ENCODE measurements around the gene PPP2R2B.

Gene PPP2R2B

DNA sequence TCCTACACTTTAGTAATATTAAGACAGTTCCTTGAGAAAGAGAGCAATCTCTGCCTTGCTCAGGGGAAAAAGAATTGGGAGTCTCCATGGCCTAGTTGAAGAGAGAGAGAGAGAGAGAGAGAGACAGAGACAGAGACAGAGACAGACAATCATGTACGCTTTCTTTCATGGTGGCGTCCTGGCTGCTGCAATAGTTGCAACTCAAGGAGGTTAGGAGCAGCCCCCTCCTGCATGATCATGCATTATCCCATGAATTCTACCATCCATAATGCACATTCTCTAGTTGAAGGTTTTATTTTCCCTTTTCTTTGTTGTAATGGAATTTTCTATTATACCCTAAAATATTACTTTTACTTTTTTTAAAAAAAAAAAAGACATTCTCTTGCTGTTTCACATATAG lies 50.7 kb downstream of the PPP2R2B start:
- DNase-seq (ENCODE audit: low read depth in 2 of 2): no peak

DNA sequence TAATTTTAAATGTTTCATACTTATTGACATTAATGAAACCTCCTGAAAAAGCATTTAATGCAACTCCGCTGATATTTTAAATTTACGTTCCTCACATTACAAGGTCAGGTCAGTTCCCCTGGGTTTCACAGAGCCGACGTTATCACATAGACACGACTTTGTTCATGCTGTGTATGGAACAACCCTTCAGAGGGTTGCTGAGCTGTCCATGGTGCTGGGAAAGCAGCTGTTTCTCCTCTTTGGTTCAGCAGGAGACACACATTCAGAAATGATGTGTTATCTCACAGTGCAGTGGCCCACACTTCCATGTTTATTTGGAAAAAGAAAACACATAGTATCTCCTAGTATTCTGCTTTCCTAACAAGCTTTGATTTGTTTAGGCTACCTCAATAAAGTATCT lies 53.5 kb downstream of the PPP2R2B start:
- no peak for DNase-seq (ENCODE audit: low read depth in 2 of 2)

DNA sequence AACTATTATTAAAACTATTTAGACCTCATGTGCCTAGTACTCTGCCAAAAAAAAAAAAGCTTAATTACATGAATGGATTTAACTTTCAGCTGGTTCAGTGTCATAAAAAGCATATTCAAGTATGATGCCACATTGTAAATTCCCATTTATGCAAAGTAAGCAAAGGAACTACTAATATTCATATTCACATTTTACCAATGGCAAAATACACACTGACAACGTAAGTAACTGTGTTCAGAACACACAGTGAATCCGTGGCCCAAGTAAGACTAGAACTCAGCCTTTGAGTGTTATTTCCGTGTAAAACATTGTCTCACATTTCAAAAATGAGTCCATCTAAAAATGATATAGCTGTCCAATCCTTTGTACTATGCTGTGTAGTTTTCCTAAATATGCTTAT lies 56.8 kb downstream of the PPP2R2B start:
- no peak for DNase-seq (ENCODE audit: low read depth in 2 of 2)

DNA sequence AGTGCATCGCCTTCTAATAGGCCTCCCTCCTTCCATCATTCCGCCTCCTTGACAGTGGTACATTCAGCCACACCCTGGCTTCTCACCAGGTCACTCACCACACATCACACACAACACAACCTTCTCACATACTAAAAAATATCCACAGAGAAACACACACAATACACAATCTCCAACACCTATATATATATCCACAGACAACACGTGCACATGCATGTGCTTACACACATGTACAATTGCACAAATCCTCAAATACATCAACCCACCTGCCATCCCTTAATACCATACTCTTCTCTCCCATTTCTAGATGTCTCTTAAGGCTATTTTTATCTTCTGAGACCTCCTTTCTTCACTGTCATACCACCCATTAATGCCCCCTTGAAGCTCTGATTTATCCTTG lies 57.6 kb downstream of the PPP2R2B start:
- DNase-seq (ENCODE audit: low read depth in 2 of 2): no peak

DNA sequence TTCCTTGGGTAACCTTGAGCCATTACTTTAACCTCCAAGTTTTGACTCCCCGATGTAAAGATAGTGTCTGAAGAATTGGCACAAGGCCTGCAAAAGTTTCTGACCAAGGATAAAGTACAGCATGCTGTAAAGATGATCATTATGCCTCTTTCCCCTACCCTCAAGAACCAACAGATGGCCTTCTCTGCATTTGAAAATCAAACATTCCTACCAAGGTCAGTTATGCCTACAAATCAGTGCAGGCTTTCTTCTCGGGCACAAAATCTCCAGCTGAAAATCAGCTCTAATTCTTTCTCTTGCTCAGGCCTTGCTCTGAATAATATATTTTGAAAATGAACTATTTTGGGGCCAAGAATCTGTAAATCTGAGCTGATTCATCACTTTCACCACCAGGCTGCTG lies 59.7 kb downstream of the PPP2R2B start:
- DNase-seq (ENCODE audit: low read depth in 2 of 2): no peak

DNA sequence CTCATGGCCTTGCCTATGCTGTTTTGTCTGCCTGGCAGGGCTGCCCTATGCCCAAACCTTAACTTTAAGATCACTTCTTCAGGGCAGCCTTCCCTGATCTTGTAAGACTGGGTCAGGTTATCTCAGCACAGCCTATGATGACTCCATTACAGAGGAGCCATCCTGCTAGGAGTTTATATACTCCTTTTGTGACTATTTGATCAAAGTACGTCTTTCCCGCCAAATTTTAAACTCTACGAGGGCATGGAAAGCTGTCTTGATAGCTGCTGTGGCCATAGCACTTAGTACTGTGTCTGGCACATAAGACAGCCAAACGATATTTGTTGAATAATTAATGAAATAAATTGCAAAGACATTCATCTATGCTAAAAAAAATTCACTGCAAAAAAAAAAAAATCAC lies 60.6 kb downstream of the PPP2R2B start:
- DNase-seq (ENCODE audit: low read depth in 2 of 2): no peak

DNA sequence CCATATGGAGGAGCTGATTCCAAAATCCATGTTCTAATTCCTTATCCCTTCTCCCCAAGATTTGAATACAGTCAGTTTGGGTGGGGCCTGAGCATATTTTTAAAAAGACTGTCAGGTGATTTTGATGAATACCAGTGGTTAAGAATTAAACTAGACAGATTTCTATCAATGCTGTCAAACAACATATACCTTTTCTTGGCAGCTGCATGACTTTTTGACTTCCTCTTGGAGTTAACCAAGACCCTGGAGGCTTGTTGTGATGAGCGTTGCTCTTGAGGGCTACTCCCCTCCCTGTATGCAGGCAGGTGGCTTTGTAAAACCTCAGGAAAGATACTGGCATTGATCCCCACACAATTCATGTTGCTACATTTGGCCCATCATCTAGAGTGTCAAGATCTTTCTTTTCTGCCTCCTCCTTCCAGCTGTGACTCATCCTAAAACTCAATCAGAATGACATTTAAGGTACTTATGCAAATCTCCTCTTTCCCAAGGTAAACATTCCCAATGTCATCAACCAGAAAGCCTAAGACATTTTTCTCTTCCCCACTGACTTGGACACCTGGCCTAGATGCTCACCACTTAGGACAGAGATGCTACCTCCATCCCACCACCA lies 61.7 kb downstream of the PPP2R2B start:
- no peak for DNase-seq (ENCODE audit: low read depth in 2 of 2)

DNA sequence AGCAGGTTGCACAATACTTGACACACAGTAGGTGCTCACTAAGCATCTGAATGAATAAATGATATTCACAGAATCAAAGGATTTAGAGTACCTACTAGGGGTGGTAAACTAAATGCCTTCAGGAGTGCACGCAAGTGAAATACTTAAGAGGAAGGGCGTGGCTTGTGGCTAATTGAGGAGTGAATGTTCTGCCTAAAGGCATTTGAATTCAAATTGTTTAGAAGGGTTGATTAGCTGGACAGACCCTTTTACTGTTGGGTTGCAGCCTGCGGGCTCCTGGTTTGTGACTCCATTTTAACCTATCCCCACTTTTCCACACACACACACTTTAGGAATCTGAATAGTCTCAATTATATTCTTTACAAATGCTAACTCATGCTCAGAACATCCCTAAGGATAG lies 63.1 kb downstream of the PPP2R2B start:
- DNase-seq (ENCODE audit: low read depth in 2 of 2): no peak

DNA sequence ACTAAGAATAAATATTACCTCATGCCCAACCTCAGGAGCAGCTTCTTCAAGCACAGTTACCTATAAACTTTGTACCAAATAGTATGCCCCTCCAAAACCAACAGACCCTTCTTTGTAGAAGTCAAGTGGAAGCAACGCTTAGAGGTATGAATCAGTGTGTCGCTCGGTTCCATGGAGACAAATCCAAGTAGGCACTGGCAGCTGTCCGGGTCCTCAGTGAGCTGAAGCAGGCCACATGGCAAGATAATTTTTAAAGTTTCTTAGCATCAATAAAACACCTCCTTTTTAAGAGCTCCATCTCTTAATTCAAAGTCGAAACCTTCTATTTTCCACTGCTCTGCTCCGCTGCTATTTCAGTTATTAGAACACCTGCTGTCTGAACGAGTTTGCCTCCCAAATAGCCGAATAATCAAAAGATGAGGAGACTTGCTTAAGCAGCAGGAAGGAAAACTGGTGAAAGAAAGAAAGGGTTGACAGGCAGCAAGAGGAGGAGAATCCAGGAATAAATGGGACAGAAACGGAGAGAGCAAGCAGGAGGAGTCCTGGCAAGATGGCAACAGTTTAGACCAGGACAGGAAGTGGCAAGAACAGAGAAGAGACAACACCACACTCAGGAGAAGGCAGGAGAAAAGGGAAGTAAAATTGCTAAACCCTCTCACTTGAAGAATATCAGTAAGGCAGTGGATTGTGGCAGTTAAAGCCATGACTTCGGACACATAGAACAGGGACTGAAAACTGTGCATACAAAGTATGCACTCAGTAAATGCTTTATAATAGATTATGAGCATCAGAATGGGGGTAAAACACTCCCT lies 65.0 kb downstream of the PPP2R2B start:
- no peak for DNase-seq (ENCODE audit: low read depth in 2 of 2)

DNA sequence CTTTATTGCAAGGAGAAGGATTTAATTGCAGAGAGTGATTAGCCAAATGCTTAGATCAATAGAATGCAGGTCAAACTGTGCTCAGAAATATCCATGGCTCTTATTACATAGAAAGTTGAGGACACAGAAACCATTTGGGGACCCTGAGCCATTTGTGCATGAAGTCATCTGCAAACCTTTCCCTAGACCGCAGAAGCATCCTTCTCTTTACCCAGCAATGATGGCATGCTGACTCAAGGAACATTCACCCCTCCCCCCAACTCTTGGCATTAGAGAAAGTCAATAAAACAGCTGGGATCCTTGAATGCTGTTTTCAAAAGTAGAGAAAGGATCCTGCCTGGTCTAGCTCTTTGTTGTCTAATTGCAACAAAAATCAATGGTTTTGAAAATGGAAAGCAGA lies 73.5 kb downstream of the PPP2R2B start:
- no peak for DNase-seq (ENCODE audit: low read depth in 2 of 2)

DNA sequence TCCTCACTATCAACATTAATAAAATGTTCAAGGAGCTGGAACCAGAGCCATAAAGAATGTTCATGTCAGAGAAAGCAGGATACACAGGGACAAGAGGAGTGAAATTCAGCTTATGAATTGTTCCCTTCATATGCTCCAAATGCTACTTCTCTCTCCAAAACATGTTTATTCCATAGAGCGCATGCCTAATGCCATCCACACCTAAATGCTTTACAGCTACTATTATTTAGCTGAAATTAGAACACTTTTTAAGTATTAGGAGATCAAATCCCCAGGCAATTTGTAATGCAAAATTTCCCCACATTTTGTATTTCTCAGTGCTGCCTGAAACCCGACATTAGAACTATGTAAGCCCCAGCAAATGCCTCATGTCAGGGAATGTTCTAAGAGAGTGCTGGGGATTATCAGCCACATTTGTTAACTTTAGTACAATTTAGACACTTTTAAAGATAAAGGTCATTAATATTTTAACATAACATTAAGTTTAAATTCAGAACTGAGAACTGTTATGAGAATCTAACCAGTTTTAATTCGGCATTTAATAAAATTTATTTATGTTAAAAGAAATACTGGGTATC lies 75.5 kb downstream of the PPP2R2B start:
- DNase-seq (ENCODE audit: low read depth in 2 of 2): no peak

DNA sequence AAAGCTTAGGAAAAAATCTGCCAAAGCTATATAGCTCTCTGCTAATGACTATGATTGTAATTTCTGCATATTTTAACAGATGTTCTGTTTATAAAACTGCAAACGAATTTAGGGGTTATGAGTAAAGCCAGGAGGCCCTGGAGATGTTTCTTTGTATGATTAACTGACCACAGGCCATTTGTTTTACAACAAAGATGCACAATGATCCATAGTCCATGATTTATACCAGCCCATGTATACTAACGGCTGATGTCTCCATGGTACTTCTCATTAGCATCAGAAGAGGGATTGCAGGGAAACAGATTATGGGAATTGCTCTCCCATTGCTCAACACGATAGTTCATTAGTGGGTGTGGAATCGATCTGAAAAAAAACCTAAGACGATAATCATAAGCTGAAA lies 78.9 kb downstream of the PPP2R2B start:
- no peak for DNase-seq (ENCODE audit: low read depth in 2 of 2)

DNA sequence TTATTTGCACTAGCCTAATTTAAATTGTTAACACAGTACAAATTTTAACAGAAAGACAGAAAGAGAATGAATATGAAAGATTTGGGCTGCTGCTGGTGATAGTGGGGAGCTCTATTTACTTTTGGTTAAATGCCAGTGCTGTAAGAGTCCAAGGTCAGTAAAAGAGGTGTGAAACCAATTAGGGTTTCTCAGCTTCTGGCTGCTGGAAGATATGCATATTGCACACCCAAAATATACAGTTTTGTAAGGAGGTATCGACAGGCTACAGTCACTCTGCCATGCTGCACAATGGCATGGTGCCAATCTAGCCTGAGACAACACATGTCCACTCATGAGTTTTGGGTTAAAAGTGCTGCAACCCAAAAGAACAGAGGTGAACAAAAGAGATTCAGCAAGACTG lies 79.3 kb downstream of the PPP2R2B start:
- DNase-seq (ENCODE audit: low read depth in 2 of 2): no peak

DNA sequence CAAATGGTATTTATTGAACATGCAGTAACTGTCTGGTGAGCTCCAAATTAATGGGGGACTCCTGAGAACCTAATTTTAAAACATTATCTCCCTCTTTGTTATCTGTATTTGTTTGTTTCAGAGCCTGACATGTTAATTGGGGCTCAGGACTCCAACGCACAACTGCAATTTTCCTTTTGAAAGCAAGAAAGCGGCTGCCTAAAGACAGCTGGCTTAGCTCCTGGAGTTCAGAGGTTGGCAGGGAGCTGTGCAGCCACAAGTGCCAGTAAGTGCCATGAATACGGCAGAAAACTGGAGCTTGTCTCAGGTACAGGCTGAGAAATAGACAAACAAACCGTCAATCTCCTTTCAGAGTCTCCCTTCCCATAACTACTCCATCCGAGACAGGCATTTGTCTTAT lies 80.9 kb downstream of the PPP2R2B start:
- no peak for DNase-seq (ENCODE audit: low read depth in 2 of 2)

DNA sequence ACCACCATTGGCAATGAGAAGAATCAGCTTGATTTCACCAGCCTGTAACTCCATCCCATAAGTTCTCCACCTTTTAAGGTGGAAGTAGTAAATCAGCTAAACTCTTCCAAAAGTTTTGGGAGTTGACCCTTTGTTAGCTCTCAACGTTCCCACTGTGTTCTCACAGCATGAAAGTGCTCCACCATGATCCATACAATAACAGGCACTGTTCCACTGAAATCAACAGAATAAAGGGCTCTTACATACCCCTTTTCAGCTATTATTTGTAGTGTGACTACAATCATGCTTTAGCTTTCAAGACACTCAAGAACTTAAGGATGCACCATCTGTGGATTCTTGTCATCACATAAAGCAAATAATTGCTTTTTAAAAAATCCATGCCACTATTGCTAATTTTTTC lies 81.6 kb downstream of the PPP2R2B start:
- DNase-seq (ENCODE audit: low read depth in 2 of 2): no peak

DNA sequence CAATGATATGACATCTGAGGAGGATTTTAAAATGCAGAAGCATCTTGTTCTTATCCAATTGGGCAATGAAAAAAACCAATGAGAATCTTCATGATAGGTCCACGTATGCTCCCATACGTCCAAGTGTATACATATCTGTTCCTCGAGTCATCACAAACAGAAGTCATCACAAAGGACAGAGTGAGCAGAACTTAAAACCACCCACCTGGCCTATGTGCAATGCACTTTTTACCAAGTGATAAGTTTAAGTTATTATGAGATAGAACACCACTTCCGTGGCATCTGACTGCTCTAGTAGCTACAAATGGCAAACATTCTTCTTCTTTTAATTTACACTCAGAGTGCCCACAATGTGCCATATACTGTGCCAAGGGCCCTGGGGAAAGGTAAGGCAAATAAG lies 82.4 kb downstream of the PPP2R2B start:
- no peak for DNase-seq (ENCODE audit: low read depth in 2 of 2)

DNA sequence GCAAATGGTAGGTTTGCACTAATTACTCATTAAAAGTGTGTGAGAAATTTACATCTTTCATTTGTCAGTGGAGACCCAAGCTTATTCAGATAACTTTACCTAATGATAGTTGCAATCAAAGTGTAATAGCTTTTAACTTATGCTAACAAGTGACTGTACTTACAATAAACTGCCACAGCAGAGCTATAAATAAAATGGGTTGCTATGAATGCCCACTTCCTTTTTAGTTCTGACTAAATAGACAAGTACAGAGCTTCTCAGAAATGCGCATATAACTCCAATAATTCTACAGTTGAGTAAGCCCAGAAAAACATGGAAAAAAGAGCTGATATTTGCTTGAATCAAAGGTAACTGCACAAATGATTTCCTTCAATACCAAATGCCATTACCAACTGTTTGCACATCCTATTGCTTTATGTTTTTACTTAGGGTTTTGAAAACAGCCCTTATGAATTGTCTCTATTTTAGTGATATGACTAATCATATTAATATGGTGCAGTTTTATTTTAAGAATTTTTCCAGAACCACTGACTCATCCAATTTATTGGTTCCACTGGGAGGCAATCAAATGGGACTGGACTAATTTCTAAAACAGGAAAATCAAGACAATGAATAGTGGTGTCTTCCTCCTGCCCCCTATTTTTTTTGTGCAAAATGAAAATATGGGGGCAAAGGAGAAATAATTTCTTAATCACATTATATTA lies 84.1 kb downstream of the PPP2R2B start:
- DNase-seq (ENCODE audit: low read depth in 2 of 2): no peak

DNA sequence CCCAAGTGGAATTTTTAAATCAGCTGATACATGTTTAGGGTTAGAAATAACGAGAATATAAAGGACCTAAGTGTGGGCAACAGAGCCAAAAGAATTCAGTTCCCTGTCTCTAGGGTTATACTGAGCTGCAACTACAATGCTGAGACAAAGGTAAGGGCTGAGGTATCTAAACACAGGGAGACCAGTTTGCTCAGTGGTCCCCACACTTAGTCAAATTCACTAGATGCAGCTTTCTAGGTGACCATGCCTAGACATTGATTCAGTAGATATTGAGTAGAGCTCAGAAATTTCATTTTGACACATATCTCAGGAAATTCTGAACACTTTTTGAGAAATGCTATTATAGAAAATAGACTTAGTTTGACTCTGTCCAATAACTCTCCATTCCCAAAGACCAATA lies 84.8 kb downstream of the PPP2R2B start:
- no peak for DNase-seq (ENCODE audit: low read depth in 2 of 2)

DNA sequence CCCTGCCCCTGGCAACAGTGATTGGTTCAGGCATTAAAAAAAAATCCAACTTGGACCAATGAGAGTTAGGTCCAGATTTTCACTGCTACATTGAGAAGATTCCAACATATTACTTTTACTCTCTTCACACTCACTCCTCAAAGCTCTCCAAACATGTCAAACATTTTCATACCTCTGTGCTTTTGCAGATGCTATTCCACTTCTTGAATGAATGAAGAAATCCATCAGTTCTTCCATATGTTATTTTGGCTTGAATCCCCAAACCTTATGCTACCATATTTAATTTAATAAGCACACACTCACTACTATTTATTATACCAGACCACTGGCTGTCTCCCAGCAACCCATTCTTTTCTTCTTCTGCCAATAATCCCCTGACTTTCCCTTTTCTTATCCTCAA lies 87.1 kb downstream of the PPP2R2B start:
- no peak for DNase-seq (ENCODE audit: low read depth in 2 of 2)

DNA sequence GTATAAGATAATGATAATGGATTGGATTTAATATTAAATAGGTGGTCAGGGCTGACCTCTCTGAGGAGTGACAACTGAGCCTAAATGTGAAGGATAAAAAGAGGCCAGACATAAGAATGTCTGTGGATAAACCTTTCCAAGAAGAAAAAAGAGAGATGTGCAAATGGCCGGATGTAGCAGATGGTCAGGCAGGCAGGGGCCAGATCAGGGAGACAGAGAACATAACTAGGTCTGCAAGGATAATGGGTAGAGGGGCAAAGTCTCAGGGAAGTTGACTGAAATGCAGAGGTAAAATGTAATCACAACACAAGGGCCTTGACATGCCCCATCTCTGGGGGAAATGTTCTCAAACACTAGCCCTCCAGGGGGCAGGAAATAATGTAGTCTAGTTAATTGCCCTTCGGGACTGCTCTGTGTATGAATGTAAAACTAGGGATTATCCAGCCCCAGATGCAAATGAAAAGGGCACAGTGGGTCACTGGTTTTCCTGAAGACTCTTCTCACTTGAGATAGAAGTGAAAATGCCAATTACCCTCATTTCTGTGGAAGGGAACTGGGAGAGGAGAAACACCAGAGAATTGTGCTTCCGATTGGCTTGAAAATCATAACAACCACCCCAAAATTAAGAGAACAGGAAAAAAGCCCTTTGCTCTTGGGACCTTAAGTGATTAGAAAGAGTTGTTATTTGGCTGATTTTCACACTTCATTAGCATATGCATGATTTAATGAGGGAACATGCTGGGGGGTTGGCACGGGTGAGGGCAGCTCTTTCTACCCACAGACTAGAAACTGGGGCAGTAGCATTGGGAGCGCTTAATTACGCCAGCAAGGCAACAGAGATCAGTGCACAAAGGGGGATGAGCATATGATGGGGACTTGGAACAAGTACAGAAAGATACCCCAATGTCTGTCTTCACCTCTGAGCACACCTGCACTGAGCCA lies 88.6 kb downstream of the PPP2R2B start:
- no peak for DNase-seq (ENCODE audit: low read depth in 2 of 2)

DNA sequence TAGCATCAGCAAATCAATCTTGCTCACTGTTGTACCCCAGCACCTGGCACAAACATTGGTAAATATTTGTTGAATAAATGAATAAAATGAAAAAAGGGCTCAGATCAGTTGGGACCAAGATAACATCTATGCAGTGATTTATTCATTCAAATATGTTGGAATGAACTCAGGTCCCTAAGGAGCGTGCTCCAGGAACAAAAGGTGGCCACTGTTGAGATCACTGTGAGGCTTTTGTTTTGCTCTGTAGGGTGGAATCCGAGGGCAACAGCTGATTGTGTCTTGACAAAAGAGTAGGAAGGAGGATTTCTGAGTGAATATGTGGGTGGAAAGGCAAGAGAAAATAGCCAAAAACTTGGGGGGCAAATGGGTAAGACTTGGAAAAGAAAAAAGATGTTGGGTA lies 89.7 kb downstream of the PPP2R2B start:
- no peak for DNase-seq (ENCODE audit: low read depth in 2 of 2)

DNA sequence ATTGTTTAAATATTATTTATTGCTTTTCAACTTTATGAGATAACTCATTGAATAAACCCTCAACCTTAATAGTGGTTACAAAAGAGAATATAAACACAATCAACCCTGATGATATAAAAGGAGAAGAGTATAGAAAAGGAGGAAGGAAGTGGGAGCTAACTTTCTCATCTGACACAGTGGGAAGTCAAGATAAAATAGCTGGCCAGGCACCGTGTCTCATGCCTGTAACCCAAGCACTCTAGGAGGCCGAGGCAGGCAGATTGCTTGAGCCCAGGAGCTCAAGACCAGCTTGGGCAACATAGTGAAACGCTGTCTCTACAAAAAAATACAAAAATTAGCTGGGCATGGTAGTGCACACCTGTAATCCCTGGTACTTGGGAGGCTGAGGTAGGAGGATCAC lies 93.5 kb downstream of the PPP2R2B start:
- DNase-seq (ENCODE audit: low read depth in 2 of 2): no peak

Measured in fibroblast of skin of left biceps (primary cell).